ENCODE data around the gene ZFHX3. TPM values are rescaled to one million over a fixed set of nuclear protein-coding genes. Genes with fewer than 3 reads are reported as not detected.

Gene ZFHX3
- total RNA-seq, 4 donors from 2014 or later, result 19.7 to 70.4 (median 34.6) TPM

DNA sequence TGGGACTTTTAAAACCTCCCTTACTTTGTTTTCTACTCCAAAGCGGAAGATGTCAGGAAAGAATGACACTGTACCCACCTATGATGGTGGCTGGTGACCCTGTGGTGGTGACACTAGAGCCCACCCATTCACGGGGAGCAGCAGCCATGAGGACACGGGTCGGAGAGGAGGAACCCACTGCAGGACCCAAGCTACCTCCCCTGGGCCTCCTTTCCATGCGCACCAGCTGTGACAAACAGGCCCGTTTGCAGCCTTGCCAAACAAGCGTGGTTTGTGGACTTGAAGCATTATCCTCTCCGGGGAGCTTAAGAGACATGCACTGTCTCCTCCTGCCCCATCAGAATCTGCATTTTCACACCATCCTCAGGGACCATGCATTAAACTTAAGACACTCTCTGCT is 85.6 kb downstream of the ZFHX3 start:
- TF ChIP-seq, protein P1, sequence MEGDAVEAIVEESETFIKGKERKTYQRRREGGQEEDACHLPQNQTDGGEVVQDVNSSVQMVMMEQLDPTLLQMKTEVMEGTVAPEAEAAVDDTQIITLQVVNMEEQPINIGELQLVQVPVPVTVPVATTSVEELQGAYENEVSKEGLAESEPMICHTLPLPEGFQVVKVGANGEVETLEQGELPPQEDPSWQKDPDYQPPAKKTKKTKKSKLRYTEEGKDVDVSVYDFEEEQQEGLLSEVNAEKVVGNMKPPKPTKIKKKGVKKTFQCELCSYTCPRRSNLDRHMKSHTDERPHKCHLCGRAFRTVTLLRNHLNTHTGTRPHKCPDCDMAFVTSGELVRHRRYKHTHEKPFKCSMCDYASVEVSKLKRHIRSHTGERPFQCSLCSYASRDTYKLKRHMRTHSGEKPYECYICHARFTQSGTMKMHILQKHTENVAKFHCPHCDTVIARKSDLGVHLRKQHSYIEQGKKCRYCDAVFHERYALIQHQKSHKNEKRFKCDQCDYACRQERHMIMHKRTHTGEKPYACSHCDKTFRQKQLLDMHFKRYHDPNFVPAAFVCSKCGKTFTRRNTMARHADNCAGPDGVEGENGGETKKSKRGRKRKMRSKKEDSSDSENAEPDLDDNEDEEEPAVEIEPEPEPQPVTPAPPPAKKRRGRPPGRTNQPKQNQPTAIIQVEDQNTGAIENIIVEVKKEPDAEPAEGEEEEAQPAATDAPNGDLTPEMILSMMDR (IDR thresholded peaks at IDR 0.05; ENCODE audit: low read depth), result no peak

DNA sequence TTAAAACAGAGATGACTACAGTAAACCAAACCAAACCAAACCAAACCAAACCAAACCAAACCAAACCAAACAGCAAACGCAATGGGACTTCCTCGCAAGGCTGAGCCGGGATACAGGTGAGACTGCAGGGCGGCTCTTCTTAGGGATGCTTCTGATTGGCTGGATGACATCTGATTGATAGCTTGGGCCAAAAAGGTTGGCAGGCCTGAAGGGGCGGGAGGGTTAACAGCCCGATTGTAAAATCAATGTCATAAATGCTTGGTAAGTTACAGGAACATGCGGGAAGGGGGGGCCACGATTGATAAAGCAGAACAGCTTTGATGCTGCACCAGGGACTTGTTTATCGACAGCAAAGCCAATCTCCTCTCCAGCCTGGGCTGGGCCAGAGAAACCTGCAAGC is 86.1 kb downstream of the ZFHX3 start:
- TF ChIP-seq, protein P1 (IDR thresholded peaks at IDR 0.05; ENCODE audit: low read depth), result no peak

DNA sequence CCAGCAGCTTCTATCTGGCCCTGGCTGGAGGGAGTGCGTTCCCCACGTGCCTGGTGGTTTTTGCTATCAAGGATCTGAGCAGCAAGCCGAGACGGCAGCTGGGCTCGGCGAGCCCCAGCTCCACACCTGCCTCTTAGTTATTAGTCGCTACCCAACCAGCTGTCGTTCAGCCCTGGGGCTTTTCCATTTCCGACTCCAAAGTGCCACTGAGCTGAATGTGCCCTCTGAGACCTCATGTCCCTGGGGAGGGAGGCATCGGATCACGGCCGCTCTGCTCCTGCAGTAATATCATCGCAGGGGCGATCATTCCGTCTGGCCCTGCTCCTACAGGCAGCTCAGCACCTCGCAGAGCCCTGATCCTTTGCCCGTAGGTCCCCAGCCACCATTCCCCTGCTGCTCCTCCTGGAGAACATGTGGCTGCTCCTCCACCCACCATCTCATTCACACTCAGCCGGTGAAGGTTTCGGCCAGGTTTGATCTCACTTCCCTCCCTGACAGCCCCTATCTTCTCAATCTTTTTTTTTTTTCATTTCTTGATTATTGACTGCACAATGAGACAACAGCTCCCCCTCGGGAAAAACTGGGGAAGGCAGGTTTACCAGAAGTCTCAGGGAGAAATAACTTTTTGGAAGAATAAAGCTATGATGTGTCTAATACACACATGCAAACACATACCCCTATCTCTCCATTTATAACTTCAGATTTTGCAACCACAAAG is 86.7 kb downstream of the ZFHX3 start:
- TF ChIP-seq, protein P1 (IDR thresholded peaks at IDR 0.05; ENCODE audit: low read depth), result no peak

DNA sequence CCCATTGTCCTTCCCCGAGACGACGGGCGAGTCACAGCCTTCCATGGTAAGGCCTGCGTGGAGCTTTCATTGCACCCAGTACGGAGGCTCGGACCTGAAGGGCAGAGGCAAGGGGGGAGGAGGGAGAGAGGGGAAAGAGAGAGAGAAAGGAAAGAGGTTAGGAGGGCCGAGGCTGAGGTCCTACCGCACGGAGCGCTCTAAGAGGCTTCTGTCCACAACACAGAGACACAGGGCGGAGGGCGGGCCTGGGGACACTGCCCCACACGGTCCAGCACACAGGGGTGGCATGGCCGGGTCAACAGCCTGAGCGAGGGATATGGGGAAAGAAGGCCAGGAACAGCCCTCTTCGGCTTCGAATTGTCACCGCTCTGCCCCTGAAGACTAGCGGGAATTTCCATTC is 87.8 kb downstream of the ZFHX3 start:
- TF ChIP-seq, protein P1 (IDR thresholded peaks at IDR 0.05; ENCODE audit: low read depth), result no peak

DNA sequence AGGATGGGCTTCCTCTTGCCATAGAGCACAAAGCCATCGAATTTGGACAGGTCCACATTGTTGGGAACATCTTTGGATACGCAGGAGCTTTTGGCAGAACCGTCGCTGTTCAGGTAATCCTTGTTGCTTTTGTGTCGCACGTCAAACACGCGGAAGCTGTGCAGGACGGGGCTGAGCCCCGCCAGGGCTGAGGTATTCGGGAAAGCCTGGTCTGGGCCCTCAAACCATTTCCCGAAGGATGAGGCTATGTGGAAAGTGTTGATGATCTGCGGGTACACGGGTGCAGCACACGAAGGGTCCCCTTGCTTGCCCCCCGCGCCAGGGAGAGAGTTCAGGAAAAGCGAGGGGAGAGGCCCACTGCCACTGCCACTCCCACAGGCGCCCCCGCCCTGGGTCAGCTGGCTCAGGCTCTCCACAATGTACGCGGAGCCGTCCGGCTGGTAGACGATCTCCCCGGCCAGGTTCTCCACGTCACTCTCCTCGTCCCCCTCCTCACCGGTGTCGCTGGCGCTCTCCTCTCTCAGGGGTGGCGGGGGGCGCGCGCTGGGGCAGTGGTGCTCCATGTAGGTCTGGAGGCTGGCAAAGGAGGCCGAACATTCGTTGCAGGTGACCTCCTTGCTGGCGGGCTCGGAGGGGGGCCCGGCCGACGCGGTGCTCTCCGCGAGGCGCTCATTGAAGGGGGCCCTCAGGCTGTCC is 88.5 kb downstream of the ZFHX3 start:
- TF ChIP-seq, protein P1 (IDR thresholded peaks at IDR 0.05; ENCODE audit: low read depth), result no peak

DNA sequence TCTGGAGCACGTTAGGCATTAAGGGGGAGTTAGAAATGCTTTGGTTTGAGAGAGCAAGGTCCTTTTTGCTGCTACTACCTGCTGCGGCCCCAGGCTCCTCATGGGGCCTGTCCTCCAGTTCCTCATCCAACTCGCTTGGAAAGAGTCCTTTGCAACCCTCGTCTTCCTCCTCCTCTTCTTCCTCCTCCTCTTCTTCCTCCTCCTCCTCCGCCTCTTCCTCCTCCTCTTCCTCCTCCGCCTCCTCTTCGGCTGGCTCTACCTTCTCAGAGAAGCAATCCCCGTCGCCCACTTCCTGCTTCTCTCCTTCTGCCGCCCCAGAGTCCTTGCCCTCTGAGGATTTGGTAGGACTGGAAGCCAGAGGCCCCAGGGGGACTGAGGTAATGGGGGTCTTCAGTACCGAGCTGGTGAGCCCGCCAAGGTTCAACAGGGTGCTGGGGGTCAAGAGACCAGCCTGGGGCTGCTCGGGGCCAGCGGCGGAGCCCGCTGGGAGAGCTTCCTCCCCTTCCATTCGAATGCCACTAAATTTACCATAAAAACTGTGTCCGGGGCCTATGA is 89.3 kb downstream of the ZFHX3 start:
- TF ChIP-seq, protein P1 (IDR thresholded peaks at IDR 0.05; ENCODE audit: low read depth), result no peak
